Left ventricle myocardium superior (tissue), 1 donor: ENCODE data around the gene RIMBP2. TPM values are rescaled to one million over a fixed set of nuclear protein-coding genes. Genes with fewer than 3 reads are reported as not detected.

Experiments used
- ATAC-seq: fragments of 200-7000 bp; cut with Tn5 transposase; one replicate; pipeline ENCODE4 v1.9.1; 2020; ENCODE audit warnings: mild to moderate bottlenecking, moderate library complexity
- DNase-seq: peaks from one replicate; pipeline ENCODE4 v3.0.0-alpha.2; 2020
- intact Hi-C: fragments of 100-400 bp; cut with micrococcal nuclease; formaldehyde crosslinking; loops from one replicate; pipeline ENCODE4 v1.11.0; 2022
- total RNA-seq: library from RNA; stranded (reverse); fragmentation: NEBNext Ultra II Directional; extraction: Animal tissue kit (Norgen Biotek cat#: 25700); gene quantifications from one replicate; pipeline ENCODE4 v1.2.1, GENCODE V29; 2021
- donor health status: DM: no; HTN: yes; CAD: no; lungs with severe emphysema.

The RIMBP2 gene
- total RNA-seq, 1 donor from 2014 or later: 0.40 TPM

- no peak for DNase-seq
- intact Hi-C loops: no loop called here
- ATAC-seq: no peak
These were observed 264.8 kb downstream of the RIMBP2 start for GRCh38 chr12:130451001-130451930.

GRCh38 chr12:130449291-130449690 is 266.8 kb downstream of the RIMBP2 start:
- intact Hi-C loops: no loop called here
- ATAC-seq (no peak), DNase-seq (no peak)

GRCh38 chr12:130448044-130448821 is 267.9 kb downstream of the RIMBP2 start:
- intact Hi-C loops: no loop called here
- ATAC-seq: no peak
- DNase-seq: no peak

DNA sequence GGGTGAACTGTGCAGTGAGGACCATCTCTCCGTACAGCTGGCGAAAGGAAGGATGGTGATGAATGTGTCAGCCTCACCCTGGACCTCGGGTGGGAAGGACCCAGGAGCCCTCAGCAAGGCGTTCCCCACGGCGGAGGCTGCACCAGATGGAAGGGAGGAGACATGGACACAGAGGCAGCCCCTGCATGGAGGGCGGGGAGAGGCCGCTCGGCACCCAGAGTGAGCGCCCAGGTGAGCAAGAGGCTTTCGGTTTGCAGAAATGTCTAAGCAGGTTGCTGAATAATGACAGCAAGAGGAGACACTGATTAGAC is 268.5 kb downstream of the RIMBP2 start:
- ATAC-seq (no peak), DNase-seq (no peak)
- intact Hi-C loops: no loop called here

DNA sequence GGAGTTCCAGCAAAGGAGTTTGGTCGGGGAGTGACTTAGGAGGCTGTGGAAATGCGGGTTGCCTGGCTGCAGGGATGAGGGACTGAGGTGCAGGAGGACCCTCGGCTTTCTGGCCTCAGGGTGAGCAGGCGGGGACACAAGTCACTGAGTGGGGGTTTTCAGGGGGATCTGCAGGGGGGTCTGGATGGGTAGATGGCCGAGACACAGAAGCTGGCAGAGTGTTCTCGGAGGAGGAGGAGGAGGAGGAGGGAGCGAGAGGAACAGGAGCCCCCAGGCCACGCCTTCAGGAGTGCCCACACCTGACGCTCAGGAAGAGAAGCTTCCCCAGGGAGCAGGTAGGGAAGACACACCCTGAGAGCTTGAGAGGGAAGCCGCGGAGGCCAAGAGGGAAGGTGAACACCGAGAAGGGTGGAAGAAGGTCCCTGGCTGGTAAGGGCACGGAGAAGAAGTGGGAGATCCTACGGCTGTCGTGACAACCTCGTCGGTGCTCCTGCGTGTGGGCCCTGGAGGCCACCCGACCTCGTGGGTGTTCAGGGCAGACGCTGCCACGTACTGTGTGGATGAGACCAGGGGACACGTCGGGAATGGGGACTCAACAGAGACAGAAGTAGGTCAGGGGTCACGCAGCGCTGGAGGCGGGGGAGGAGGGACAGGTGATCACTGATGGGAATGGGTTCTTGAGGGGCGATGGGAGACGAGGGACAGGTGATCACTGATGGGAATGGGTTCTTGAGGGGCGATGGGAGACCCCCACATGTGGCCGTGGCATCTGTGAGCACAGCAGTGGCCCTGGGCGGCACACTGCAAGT is 269.0 kb downstream of the RIMBP2 start:
- intact Hi-C loops: no loop called here
- ATAC-seq: no peak
- no peak for DNase-seq

GRCh38 chr12:130444986-130445385 is 271.1 kb downstream of the RIMBP2 start:
- DNase-seq (no peak), ATAC-seq (no peak)
- intact Hi-C loops: no loop called here

GRCh38 chr12:130444061-130444460 is 272.0 kb downstream of the RIMBP2 start:
- no peak for DNase-seq
- ATAC-seq: no peak
- intact Hi-C loops: no loop called here

- DNase-seq: no peak
- intact Hi-C loops: no loop called here
- ATAC-seq: no peak
These were observed 274.0 kb downstream of the RIMBP2 start for GRCh38 chr12:130441771-130442760.

- ATAC-seq (no peak), DNase-seq (no peak)
- intact Hi-C loops: no loop called here
These were observed 275.6 kb downstream of the RIMBP2 start for GRCh38 chr12:130440411-130441080.

- DNase-seq (no peak), ATAC-seq (no peak)
- intact Hi-C loops: no loop called here
These were observed 276.8 kb downstream of the RIMBP2 start for GRCh38 chr12:130439250-130439649.

DNA sequence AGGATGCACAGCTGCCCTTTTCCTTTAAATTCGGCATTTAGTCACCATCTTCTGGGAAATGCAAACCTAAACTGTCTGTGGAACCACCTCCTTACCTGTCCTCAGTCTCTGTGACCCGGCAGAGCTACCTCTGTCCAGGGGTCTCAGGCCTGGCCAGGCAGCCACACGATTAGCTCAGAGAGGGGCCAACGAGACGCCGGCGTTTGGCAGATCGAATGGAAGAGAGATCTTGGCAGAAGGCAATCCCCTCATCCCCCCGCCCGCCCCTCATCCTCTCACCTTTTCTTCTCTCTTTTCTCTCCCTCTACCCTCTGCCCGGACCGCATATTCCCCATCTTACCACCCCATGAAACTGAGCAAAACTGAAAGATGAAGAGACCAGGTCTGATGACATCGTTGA is 277.4 kb downstream of the RIMBP2 start:
- ATAC-seq: no peak
- intact Hi-C loops: no loop called here
- DNase-seq: no peak

DNA sequence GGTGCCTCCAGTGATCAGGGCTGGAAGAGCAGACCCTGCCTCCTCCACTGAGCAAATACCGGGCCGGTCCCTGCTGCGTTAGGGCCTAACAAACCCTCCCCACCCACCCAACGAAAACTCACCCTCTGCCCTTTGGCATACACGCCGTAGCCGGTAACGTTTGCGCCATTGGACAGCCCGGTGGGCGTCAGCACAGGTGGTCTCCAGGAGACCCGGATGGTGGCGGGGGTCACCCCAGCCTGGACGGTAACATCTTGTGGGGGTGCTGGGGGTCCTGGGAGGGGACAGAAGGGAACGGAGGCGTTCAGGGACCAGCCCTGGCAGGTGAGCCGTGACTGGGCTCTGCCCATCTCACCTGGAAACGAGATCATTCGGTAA is 277.9 kb downstream of the RIMBP2 start:
- intact Hi-C loops: no loop called here
- ATAC-seq (no peak), DNase-seq (no peak)

- intact Hi-C loops: no loop called here
- DNase-seq: no peak
- no peak for ATAC-seq
These were observed 278.4 kb downstream of the RIMBP2 start for GRCh38 chr12:130437555-130438242.

- intact Hi-C loops: no loop called here
- DNase-seq: no peak
- no peak for ATAC-seq
These were observed 279.2 kb downstream of the RIMBP2 start for GRCh38 chr12:130436741-130437501.

- DNase-seq: no peak
- no peak for ATAC-seq
- intact Hi-C loops: no loop called here
These were observed 280.3 kb downstream of the RIMBP2 start for GRCh38 chr12:130435826-130436225.

DNA sequence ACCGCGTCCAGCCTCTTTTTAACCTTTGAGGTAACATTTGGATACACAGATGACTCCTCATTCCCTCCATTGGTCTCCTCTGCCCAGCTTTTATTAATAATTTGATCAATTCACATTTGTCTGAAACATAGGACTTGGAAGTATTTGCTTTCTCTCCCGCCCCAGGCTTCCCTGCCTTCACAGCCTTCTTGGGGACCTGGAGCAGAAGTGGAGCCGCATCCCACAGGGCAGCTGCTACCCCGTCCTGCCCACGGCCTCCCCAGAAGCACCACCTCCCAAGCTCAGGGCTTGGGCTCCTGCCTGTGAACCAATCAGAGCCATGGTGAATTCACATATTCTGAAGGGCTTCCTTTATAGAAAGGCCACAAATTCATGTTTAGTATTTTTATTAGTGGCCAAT is 280.8 kb downstream of the RIMBP2 start:
- ATAC-seq (no peak), DNase-seq (no peak)
- intact Hi-C loops: no loop called here

DNA sequence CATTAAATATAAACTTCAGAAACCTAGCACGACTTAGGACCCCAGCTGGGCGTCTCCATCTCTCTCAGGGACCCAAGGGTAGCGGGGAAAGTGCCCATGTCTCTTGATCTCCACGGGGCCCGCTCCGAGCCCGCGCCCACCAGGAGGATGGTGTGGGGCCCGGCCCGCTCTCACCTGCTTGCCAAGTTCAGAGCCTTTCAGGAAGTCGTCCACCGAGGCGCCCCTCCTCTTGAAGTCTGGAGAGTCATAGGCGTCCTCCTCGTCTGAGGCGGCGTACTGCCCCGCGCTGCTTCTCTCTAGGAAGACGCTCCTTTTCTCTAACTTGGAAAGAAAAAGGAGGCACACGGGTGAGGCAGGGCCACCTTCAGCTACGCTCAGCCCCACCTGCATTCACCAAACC is 281.5 kb downstream of the RIMBP2 start:
- DNase-seq (no peak), ATAC-seq (no peak)
- intact Hi-C loops: no loop called here
